Ishikawa (cell line): ENCODE results near the gene LCP1.

Experiments
- EGR1 ChIP-seq: IDR thresholded peaks from 2 replicates; pipeline ENCODE4 v1.6.1; 2012
- EP300 ChIP-seq: IDR thresholded peaks from 2 replicates; pipeline ENCODE4 v1.6.1; 2012; ENCODE audit warnings: borderline replicate concordance
- FOXM1 ChIP-seq: IDR thresholded peaks from 2 replicates; pipeline ENCODE4 v1.6.1; 2012; ENCODE audit warnings: low read depth, borderline replicate concordance
- NFIC ChIP-seq: IDR thresholded peaks from 2 replicates; pipeline ENCODE4 v1.6.1; 2012
- RAD21 ChIP-seq: IDR thresholded peaks from 2 replicates; pipeline ENCODE4 v1.6.1; 2012; ENCODE audit warnings: low read depth
- REST ChIP-seq: IDR thresholded peaks from 2 replicates; pipeline ENCODE4 v1.6.1; 2012; ENCODE audit warnings: low read depth, mild to moderate bottlenecking
- TAF1 ChIP-seq: IDR thresholded peaks from 2 replicates; pipeline ENCODE4 v1.6.1; 2012; ENCODE audit warnings: low read depth, mild to moderate bottlenecking
- TF ChIP-seq, protein P1 (sequence below): IDR thresholded peaks from 2 replicates; pipeline ENCODE4 v1.6.1; 2012
- TF ChIP-seq, protein P2 (sequence below): IDR thresholded peaks from 2 replicates; pipeline ENCODE4 v1.6.1; 2012

- TF ChIP-seq REST (no peak), EP300 (no peak), RAD21 (no peak), TAF1 (no peak), NFIC (peak; percentile 82), EGR1 (no peak), FOXM1 (no peak)
- TF ChIP-seq, protein P1, sequence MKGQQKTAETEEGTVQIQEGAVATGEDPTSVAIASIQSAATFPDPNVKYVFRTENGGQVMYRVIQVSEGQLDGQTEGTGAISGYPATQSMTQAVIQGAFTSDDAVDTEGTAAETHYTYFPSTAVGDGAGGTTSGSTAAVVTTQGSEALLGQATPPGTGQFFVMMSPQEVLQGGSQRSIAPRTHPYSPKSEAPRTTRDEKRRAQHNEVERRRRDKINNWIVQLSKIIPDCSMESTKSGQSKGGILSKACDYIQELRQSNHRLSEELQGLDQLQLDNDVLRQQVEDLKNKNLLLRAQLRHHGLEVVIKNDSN = no peak
- TF ChIP-seq, protein P2, sequence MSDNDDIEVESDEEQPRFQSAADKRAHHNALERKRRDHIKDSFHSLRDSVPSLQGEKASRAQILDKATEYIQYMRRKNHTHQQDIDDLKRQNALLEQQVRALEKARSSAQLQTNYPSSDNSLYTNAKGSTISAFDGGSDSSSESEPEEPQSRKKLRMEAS = no peak
These were observed 61.9 kb downstream of the LCP1 start for GRCh38 chr13:46119883-46120614.
